ENCODE data around the gene FUS.

The FUS gene

GRCh38 chr16:31213877-31214707 is 34.2 kb downstream of the FUS start, which contains the start of gene TRIM72:
TSS of gene TRIM72 (plus strand) at chr16:31214119. CDS start at chr16:31214739, 620 bp downstream.
- ChIA-PET CTCF (no interaction called here), POLR2A (no interaction called here)
- no peak for TF ChIP-seq SP1 (IDR thresholded peaks at IDR 0.05)
- DNase-seq (ENCODE audit: extremely low spot score), result no peak

DNA sequence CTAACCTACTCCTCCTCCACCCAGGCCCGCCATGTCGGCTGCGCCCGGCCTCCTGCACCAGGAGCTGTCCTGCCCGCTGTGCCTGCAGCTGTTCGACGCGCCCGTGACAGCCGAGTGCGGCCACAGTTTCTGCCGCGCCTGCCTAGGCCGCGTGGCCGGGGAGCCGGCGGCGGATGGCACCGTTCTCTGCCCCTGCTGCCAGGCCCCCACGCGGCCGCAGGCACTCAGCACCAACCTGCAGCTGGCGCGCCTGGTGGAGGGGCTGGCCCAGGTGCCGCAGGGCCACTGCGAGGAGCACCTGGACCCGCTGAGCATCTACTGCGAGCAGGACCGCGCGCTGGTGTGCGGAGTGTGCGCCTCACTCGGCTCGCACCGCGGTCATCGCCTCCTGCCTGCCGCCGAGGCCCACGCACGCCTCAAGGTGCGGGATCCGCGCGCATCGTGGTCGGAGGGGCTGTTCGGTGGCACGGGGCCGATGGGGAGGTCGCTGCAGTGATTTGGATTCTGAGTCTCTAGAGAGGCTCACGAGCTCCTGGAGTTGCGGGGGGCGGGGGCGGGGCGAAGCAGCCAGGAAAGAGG is 34.9 kb downstream of the FUS start:
- CTCF ChIA-PET, result interaction anchor here (1.1 kb wide), 1 partner anchor 246 kb away, joined by 4 read pairs; no protein-coding TSS in a partner anchor
- TF ChIP-seq FOXM1 (IDR thresholded peaks at IDR 0.05; ENCODE audit: borderline replicate concordance) (no peak), ELF4 (IDR thresholded peaks at IDR 0.05) (no peak), TARDBP (IDR thresholded peaks at IDR 0.05) (no peak), PKNOX1 (IDR thresholded peaks at IDR 0.05) (no peak), BHLHE40 (IDR thresholded peaks at IDR 0.05; ENCODE audit: borderline replicate concordance) (no peak), FOXK2 (IDR thresholded peaks at IDR 0.05) (no peak), SP1 (IDR thresholded peaks at IDR 0.05) (no peak)
- DNase-seq (ENCODE audit: extremely low spot score), result no peak
- POLR2A ChIA-PET, result no interaction called here

- TF ChIP-seq SP1 (IDR thresholded peaks at IDR 0.05) (no peak), L3MBTL2 (conservative IDR thresholded peaks at IDR 0.05) (peak; percentile 50; the same call in 1 of the 2 replicates), PKNOX1 (IDR thresholded peaks at IDR 0.05) (0 out of 2 replicates have a peak, but pooled peaks have one; percentile 14)
Measured at GRCh38 chr16:31215287-31216162, 35.6 kb downstream of the FUS start.

DNA sequence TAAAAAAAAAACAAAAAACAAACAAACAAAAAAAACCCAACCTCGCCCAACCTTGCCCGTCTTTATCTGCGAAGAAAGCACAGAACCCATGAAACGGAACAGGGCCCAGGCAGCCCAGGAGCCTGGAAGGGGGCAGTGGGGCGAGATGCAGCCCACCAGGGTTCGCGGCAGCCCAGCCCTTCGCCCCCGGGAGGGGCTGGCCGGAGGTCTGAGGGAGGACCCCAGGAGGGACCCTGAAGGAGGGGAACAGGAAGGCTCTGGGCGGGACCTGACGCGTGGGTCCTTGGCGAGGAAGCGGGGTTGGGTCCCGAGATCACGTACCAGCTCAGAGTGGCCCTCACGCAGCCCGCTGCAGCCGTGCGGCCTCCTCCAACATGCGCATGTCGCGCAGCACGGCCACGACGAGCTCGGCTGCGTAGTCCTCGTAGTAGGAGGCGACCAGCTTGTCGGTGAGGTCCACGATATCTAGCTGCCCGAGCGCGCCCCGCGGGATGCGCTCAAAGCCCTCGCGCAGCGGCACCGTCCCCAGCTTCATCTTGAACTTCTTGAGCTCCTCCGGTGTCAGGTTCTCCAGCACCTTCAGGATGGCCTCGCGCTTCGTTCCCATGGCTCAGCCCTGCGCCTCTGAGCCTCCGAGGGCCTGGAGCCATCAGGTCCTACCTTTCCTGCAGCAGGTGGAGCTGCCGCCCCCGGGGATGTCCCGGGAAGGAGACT is 36.6 kb downstream of the FUS start, which contains the start of gene PYDC1:
Gene PYDC1 (minus strand): TSS at position 714 of the 714 bp plus-strand sequence. CDS start 107 bp downstream, at position 607.
- POLR2A ChIA-PET, result interaction anchor here (2.0 kb wide), 1 partner anchor 36 kb away, joined by 8 read pairs; the partner anchor contains the start of gene FUS
- TF ChIP-seq FOXA1 (IDR thresholded peaks at IDR 0.05) (no peak), HDGF (IDR thresholded peaks at IDR 0.05; ENCODE audit: borderline replicate concordance) (no peak), SP1 (IDR thresholded peaks at IDR 0.05) (no peak), PKNOX1 (IDR thresholded peaks at IDR 0.05) (no peak), LEF1 (IDR thresholded peaks at IDR 0.05; ENCODE audit: borderline replicate concordance) (no peak), SUZ12 (IDR thresholded peaks at IDR 0.05) (no peak)
- CTCF ChIA-PET, result interaction anchor here (0.6 to 0.7 kb wide), 3 partner anchors 8 to 27 kb away, joined by 3 to 5 read pairs (median 3); partner anchors contain the start of gene PYCARD
- DNase-seq (ENCODE audit: extremely low spot score), result peak; percentile 8

More at GRCh38 chr16:31215287-31216162, 35.6 kb downstream of the FUS start:
- POLR2A ChIA-PET, result interaction anchor here (0.7 to 2.0 kb wide), 2 partner anchors 8 to 35 kb away, joined by 3 to 8 read pairs; partner anchors contain the start of gene FUS
- peak; percentile 76 for DNase-seq (ENCODE audit: extremely low spot score)
- CTCF ChIA-PET, result interaction anchor here (0.5 to 1.1 kb wide), 4 partner anchors 13 to 245 kb away, joined by 3 to 5 read pairs (median 4); partner anchors contain the start of gene PYCARD

- ChIA-PET CTCF (interaction anchor here (0.6 kb wide), 1 partner anchor 9 kb away, joined by 3 read pairs; no protein-coding TSS in a partner anchor), POLR2A (interaction anchor here (2.0 kb wide), 1 partner anchor 37 kb away, joined by 8 read pairs; the partner anchor contains the start of gene FUS)
- no peak for TF ChIP-seq PKNOX1 (IDR thresholded peaks at IDR 0.05)
- TF ChIP-seq L3MBTL2 (conservative IDR thresholded peaks at IDR 0.05), result no peak
- TF ChIP-seq SP1 (IDR thresholded peaks at IDR 0.05), result no peak
- no peak for TF ChIP-seq FOXA1 (IDR thresholded peaks at IDR 0.05)
- no peak for TF ChIP-seq CTBP1 (IDR thresholded peaks at IDR 0.05; ENCODE audit: borderline replicate concordance)
- no peak for DNase-seq (ENCODE audit: extremely low spot score)
Measured at GRCh38 chr16:31217136-31217530, 37.2 kb downstream of the FUS start.
